HepG2 (cell line): Measurements from ENCODE around the gene VSTM1. TPM values are rescaled to one million over a fixed set of nuclear protein-coding genes. Genes with fewer than 3 reads are reported as not detected.

Experiments
- ATAC-seq: fragments of 200-7000 bp; cut with Tn5 transposase; 3 replicates; pipeline ENCODE4 v1.9.1; 2020; ENCODE audit warnings: mild to moderate bottlenecking, moderate library complexity
- BruUV-seq: library from RNA; stranded (reverse); fragments of 400-500 nt; replicated peaks from 2 replicates; lab custom pipeline; 2021; lab: Mats Ljungman, UMichigan
- CTCF ChIA-PET: fragments of 300-600 bp; formaldehyde crosslinking; extraction: SDS; loops from one replicate; lab custom pipeline; 2021; ENCODE audit warnings: low total read pairs, inconsistent platforms, low intra/inter-chr PET ratio; lab: Yijun Ruan, JAX
- POLR2A ChIA-PET: fragments of 350-600 bp; sonication (Branson Sonifier 250); formaldehyde crosslinking; loops from one replicate; lab custom pipeline; 2020; ENCODE audit warnings: antibody characterized with exemption, inconsistent platforms; lab: Yijun Ruan, JAX
- DNase-seq: peaks from one replicate; pipeline ENCODE4 v3.0.0-alpha.2; 2015; ENCODE audit warnings: low spot score
- FAIRE-seq: peaks from 3 replicates; lab custom pipeline; 2011; peaks lifted over from hg19 to GRCh38; lab: Jason Lieb, UNC
- H2AFZ ChIP-seq: one replicate; pipeline ENCODE4 v1.6.1; 2011; ENCODE audit warnings: low read length, inconsistent platforms
- H3K27ac ChIP-seq: fragments of 300-600 bp; 3 replicates; pipeline ENCODE4 v1.8.0; 2011; ENCODE audit warnings: mixed run types, mild to moderate bottlenecking, mixed read lengths, low read length, inconsistent platforms; ENCODE audit not compliant: insufficient read depth; ENCODE audit errors: extremely low read length
- H3K27me3 ChIP-seq, 2 experiments: fragments of 200-600 bp in 1 of 2; 2 replicates in 1 of 2; 3 replicates in 1 of 2; pipeline versions ENCODE4 v1.6.0 to v1.8.0; 2011; ENCODE audit warnings: low read length in 2 of 2, mild to moderate bottlenecking in 2 of 2, moderate library complexity in 2 of 2, inconsistent platforms in 1 of 2; ENCODE audit not compliant: insufficient read depth in 2 of 2, control insufficient read depth in 1 of 2
- H3K36me3 ChIP-seq, 2 experiments: fragments of 200-600 bp in 1 of 2; replicated peaks in 1 of 2; 2 replicates in 1 of 2; 3 replicates in 1 of 2; pipeline versions ENCODE4 v1.5.1 to v1.8.0; 2011; ENCODE audit warnings: low read length in 2 of 2, inconsistent platforms in 1 of 2; ENCODE audit not compliant: insufficient read depth in 2 of 2, control insufficient read depth in 1 of 2
- H3K4me1 ChIP-seq: 2 replicates; pipeline ENCODE4 v1.5.1; 2012; ENCODE audit warnings: low read length, inconsistent platforms; ENCODE audit not compliant: insufficient read depth
- H3K4me2 ChIP-seq: 2 replicates; pipeline ENCODE4 v1.6.0; 2011; ENCODE audit warnings: low read depth, low read length, inconsistent platforms
- H3K4me3 ChIP-seq, 3 experiments: fragments of 200-600 bp in 1 of 3; sonication (generic), shearing (Covaris generic) in 1 of 3; replicated peaks in 1 of 3; 2 replicates each; pipeline ENCODE4 v1.5.1; 2011 to 2016; ENCODE audit warnings: low read length in 3 of 3, inconsistent platforms in 2 of 3, low read depth in 2 of 3, mild to moderate bottlenecking in 2 of 3, control low read depth in 1 of 3, mixed read lengths in 1 of 3; ENCODE audit not compliant: insufficient read depth in 1 of 3
- H3K79me2 ChIP-seq: one replicate; pipeline ENCODE4 v1.6.1; 2011; ENCODE audit warnings: low read length, inconsistent platforms; ENCODE audit not compliant: insufficient read depth
- H3K9ac ChIP-seq: 2 replicates; pipeline ENCODE4 v1.6.0; 2011; ENCODE audit warnings: mild to moderate bottlenecking, low read depth, low read length, inconsistent platforms; ENCODE audit not compliant: insufficient read depth
- H3K9me3 ChIP-seq: 2 replicates; pipeline ENCODE4 v1.5.1; 2012; ENCODE audit warnings: mild to moderate bottlenecking, low read length
- H4K20me1 ChIP-seq: 2 replicates; pipeline ENCODE4 v1.6.0; 2011; ENCODE audit warnings: inconsistent platforms, mild to moderate bottlenecking, low read length, moderate library complexity; ENCODE audit not compliant: insufficient read depth
- BRD4 ChIP-seq: sonication (generic); formaldehyde crosslinking; IDR thresholded peaks from 2 replicates; pipeline ENCODE4 v1.4.0; 2020; ENCODE audit warnings: missing genetic modification reagents
- ETV5 ChIP-seq: IDR thresholded peaks from 2 replicates; pipeline ENCODE4 v1.6.1; 2018; ENCODE audit warnings: missing biosample characterization, missing genetic modification reagents, inconsistent platforms, borderline replicate concordance
- ZMYM2 ChIP-seq: sonication (generic); formaldehyde crosslinking; IDR thresholded peaks from 2 replicates; pipeline ENCODE4 v1.8.0; 2022; ENCODE audit warnings: mild to moderate bottlenecking, missing genetic modification reagents
- WGBS: methylation state at CpG from one replicate; pipeline ENCODE4 v1.1.6; 2017; ENCODE audit warnings: low lambda C conversion rate; 5-methylcytosine and 5-hydroxymethylcytosine counted together
- in situ Hi-C: cut with HindIII; loops from 2 replicates; pipeline ENCODE4 v1.10.0; 2017; ENCODE audit warnings: low pct_unique_long_range_greater_than_20kb; ENCODE audit not compliant: extremely low pct_ligation_motif_present
- intact Hi-C: fragments of 100-400 bp; cut with micrococcal nuclease; formaldehyde crosslinking; loops from one replicate; pipeline ENCODE4 v1.10.0; 2022; ENCODE audit not compliant: unreplicated experiment
- polyA plus RNA-seq, 8 experiments: library from polyadenylated mRNA; depleted of rRNA in 3 of 8; stranded (reverse) in 7 of 8; unstranded in 1 of 8; fragments of >200 nt; fragmentation: Illumina TruSeq in 4 of 8; extraction: Trizol in 4 of 8; gene quantifications; 2 replicates each; pipeline versions ENCODE4 v1.2.1 to v1.2.3, GENCODE V29; 2011 to 2016; ENCODE audit warnings: low read depth in 4 of 8, missing spikeins in 1 of 8, mixed read lengths in 1 of 8; ENCODE audit not compliant: insufficient read depth in 1 of 8
- total RNA-seq, 5 experiments: library from RNA; depleted of rRNA; stranded (reverse); fragments of >200 nt; fragmentation: Illumina TruSeq; extraction: Trizol; gene quantifications; 2 replicates each; pipeline ENCODE4 v1.2.3, GENCODE V29; 2016; ENCODE audit warnings: low read depth in 1 of 5
- TF ChIP-seq, protein P1 (sequence below): sonication (generic); formaldehyde crosslinking; IDR thresholded peaks from 2 replicates; pipeline ENCODE4 v1.4.0; 2020; ENCODE audit warnings: missing genetic modification reagents, borderline replicate concordance

The VSTM1 gene
- total and polyA plus RNA-seq, 2 of the 13 experiments (the other 11 are each of a cell fraction or from before 2014, with no cell fraction given) = not detected

DNA sequence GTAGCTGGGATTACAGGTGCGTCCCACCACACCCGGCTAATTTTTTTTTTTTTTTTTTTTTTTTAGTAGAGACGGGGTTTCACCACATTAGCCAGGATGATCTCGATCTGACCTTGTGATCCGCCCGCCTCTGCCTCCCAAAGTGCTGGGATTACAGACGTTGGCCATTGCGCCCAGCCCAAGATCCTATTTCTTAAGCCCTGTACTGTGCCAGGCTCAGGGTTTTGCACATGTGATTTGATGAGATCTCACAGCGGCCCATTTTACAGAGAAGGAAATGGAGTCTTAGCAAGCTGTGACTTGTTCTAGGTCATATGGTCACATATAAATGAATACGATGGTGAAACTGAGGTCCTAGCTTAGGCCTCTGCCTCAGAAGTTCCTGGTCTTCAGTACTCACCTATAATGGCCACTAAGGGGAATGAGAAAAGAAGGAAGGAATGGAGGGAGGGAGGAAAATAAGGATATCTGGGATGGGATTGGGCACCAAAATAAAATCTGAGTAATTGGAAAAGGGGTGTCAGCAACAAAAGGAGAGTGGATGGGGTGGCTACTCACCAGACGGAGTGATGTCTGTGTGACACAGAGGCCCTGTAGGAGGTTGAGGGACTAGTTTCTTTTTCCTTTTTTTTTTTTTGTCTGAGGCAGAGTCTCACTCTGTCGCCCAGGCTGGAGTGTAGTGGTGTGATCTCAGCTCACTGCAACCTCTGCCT is 35.6 kb upstream of the VSTM1 start:
- CTCF ChIA-PET = no interaction called here
- TF ChIP-seq, protein P1, sequence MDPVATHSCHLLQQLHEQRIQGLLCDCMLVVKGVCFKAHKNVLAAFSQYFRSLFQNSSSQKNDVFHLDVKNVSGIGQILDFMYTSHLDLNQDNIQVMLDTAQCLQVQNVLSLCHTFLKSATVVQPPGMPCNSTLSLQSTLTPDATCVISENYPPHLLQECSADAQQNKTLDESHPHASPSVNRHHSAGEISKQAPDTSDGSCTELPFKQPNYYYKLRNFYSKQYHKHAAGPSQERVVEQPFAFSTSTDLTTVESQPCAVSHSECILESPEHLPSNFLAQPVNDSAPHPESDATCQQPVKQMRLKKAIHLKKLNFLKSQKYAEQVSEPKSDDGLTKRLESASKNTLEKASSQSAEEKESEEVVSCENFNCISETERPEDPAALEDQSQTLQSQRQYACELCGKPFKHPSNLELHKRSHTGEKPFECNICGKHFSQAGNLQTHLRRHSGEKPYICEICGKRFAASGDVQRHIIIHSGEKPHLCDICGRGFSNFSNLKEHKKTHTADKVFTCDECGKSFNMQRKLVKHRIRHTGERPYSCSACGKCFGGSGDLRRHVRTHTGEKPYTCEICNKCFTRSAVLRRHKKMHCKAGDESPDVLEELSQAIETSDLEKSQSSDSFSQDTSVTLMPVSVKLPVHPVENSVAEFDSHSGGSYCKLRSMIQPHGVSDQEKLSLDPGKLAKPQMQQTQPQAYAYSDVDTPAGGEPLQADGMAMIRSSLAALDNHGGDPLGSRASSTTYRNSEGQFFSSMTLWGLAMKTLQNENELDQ (CRISPR knock-in tag) = no peak
- TF ChIP-seq ETV5 (CRISPR knock-in tag) = no peak
- no peak for TF ChIP-seq BRD4 (CRISPR knock-in tag)
- no peak for TF ChIP-seq ZMYM2
- no peak for FAIRE-seq

More for the DNA sequence above, 35.6 kb upstream of the VSTM1 start:
- H3K79me2 ChIP-seq = peaks cover 9% of the 10 kb centered on the region
- BruUV-seq = no TSS peak
- peaks cover 0 to 16% of the 10 kb centered on the region in 2 experiments; a peak in 1 of 5 replicates for H3K27me3 ChIP-seq
- ATAC-seq (no peak), DNase-seq (no peak)
- no peaks in the 10 kb centered on the region for H4K20me1 ChIP-seq
- in situ Hi-C loops = no loop called here
- H3K4me3 ChIP-seq = no peak overlapping the region
- H2AFZ ChIP-seq = no peak overlapping the region
- H3K9ac ChIP-seq = no peak overlapping the region
- 65% methylated on average over 12 of the region's 12 CpGs for WGBS
- H3K9me3 ChIP-seq = no peaks in the 10 kb centered on the region
- no peak overlapping the region for H3K27ac ChIP-seq
- no peaks in the 10 kb centered on the region for H3K36me3 ChIP-seq
- no peak overlapping the region for H3K4me2 ChIP-seq
- H3K4me1 ChIP-seq = peaks cover 27% of the 10 kb centered on the region
- POLR2A ChIA-PET = no interaction called here
- intact Hi-C loops = no loop called here
